ENCODE results near the gene AKAP8.

The AKAP8 gene

GRCh38 chr19:15378534-15379082 is 979 bp downstream of the AKAP8 start:
- DNase-seq (ENCODE audit: extremely low spot score) = peak; percentile 72
- TF ChIP-seq, protein P1, sequence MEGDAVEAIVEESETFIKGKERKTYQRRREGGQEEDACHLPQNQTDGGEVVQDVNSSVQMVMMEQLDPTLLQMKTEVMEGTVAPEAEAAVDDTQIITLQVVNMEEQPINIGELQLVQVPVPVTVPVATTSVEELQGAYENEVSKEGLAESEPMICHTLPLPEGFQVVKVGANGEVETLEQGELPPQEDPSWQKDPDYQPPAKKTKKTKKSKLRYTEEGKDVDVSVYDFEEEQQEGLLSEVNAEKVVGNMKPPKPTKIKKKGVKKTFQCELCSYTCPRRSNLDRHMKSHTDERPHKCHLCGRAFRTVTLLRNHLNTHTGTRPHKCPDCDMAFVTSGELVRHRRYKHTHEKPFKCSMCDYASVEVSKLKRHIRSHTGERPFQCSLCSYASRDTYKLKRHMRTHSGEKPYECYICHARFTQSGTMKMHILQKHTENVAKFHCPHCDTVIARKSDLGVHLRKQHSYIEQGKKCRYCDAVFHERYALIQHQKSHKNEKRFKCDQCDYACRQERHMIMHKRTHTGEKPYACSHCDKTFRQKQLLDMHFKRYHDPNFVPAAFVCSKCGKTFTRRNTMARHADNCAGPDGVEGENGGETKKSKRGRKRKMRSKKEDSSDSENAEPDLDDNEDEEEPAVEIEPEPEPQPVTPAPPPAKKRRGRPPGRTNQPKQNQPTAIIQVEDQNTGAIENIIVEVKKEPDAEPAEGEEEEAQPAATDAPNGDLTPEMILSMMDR (IDR thresholded peaks at IDR 0.05; ENCODE audit: control extremely low read depth, extremely low read depth, low read depth, missing control alignments) = no peak
- ChIA-PET CTCF (interaction anchor here (0.8 to 3.0 kb wide), 4 partner anchors 21 to 177 kb away, joined by 3 to 15 read pairs (median 3); partner anchors contain the start of gene AKAP8L), POLR2A (interaction anchor here (0.6 to 3.0 kb wide), 3 partner anchors 30 to 45 kb away, joined by 6 to 22 read pairs (median 18); partner anchors contain the start of genes AKAP8L and BRD4)

DNA sequence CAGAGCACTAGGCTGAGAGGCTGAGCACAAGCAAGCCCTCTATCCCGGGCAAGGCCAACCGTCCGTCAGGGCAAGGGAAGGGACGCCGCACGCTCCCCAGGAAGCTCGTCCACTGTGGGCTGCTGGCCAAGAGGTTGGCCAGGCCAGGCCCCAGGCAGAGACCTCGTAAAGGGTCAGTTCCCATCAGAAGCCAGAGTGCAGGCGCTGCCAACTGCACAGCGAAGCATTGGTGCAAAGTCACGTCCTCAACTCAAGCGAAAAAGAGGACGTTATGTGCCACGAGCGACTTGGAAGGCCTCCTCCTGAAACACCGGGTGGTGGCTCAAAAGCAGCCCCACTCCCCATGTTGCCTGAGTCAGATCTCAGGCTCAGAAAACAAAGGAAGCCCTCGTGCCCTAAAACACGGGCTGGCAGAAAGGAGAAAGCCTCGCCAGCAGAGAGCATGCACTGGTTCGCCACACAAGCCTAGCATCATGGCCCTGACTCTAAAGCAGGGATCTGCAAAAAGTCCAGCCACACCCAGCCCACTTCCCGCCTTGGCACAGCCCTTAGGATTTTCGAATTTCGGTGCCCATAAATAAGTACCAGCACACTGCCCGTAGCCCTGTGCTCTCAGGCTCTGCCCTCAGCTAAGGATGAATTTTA is 4.7 kb downstream of the AKAP8 start:
- TF ChIP-seq, protein P1 (IDR thresholded peaks at IDR 0.05; ENCODE audit: control extremely low read depth, extremely low read depth, low read depth, missing control alignments) = no peak
- no peak for DNase-seq (ENCODE audit: extremely low spot score)
- ChIA-PET POLR2A (interaction anchor here (0.6 to 1.2 kb wide), 3 partner anchors 14 to 1487 kb away, joined by 3 to 5 read pairs (median 3); no protein-coding TSS in a partner anchor), CTCF (no interaction called here)

- ChIA-PET CTCF (no interaction called here), POLR2A (interaction anchor here (0.6 kb wide), 1 partner anchor 14 kb away, joined by 3 read pairs; no protein-coding TSS in a partner anchor)
- DNase-seq (ENCODE audit: extremely low spot score) = no peak
- TF ChIP-seq, protein P1 (IDR thresholded peaks at IDR 0.05; ENCODE audit: control extremely low read depth, extremely low read depth, low read depth, missing control alignments) = no peak
Observed at GRCh38 chr19:15374105-15374651, 5.4 kb downstream of the AKAP8 start.

GRCh38 chr19:15373644-15374043 is 5.9 kb downstream of the AKAP8 start:
- TF ChIP-seq, protein P1 (IDR thresholded peaks at IDR 0.05; ENCODE audit: control extremely low read depth, extremely low read depth, low read depth, missing control alignments) = no peak
- no peak for DNase-seq (ENCODE audit: extremely low spot score)
- CTCF ChIA-PET = no interaction called here
- POLR2A ChIA-PET = no interaction called here

DNA sequence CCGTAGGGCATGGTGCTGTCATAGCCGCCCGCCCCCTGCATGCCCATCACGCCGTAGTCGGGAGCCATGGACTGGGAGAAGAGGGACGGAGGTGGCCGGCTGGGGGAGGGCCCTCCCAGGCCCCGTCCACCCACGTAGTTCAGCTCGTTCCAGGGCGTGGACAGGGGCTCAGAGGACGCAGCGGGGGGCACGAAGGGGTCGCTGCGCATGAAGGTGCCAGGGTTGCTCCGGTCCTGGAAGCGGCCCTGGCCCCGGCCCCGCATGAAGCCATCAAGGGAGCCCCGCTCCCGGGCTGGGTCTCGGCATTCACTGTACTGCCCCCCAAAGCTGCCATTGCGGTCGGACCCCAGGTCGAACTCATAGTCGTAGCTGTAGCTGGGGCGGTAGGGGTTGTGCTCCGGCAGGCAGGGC is 6.7 kb downstream of the AKAP8 start:
- ChIA-PET POLR2A (no interaction called here), CTCF (no interaction called here)
- no peak for DNase-seq (ENCODE audit: extremely low spot score)
- TF ChIP-seq, protein P1 (IDR thresholded peaks at IDR 0.05; ENCODE audit: control extremely low read depth, extremely low read depth, low read depth, missing control alignments) = no peak

- CTCF ChIA-PET = interaction anchor here (1.2 kb wide), 1 partner anchor 8 kb away, joined by 3 read pairs; no protein-coding TSS in a partner anchor
Observed at GRCh38 chr19:15372470-15372869, 7.1 kb downstream of the AKAP8 start.

More at GRCh38 chr19:15372470-15372869, 7.1 kb downstream of the AKAP8 start:
- POLR2A ChIA-PET = no interaction called here
- DNase-seq (ENCODE audit: extremely low spot score) = no peak
- TF ChIP-seq, protein P1 (IDR thresholded peaks at IDR 0.05; ENCODE audit: control extremely low read depth, extremely low read depth, low read depth, missing control alignments) = no peak
